OCI-M2 (cell line): Measurements from ENCODE around the gene CNTNAP2.
"Not testable (repeated sequence)": the region's sequence is repeated elsewhere in the genome, so short reads cannot be mapped to it uniquely, and the experiment has no call there.

ENCODE experiments used
- DNase-seq: peaks from one replicate; lab custom pipeline; 2025; ENCODE audit not compliant: unreplicated experiment; lab: John Stamatoyannopoulos, UW

Gene CNTNAP2

GRCh38 chr7:147586526-147586925 lies 1469.9 kb downstream of the CNTNAP2 start:
- DNase-seq = no peak

- DNase-seq = no peak
Measured at GRCh38 chr7:147593271-147594057, 1476.9 kb downstream of the CNTNAP2 start.

GRCh38 chr7:147595042-147595441 lies 1478.4 kb downstream of the CNTNAP2 start:
- DNase-seq = no peak

GRCh38 chr7:147598687-147599086 lies 1482.1 kb downstream of the CNTNAP2 start:
- DNase-seq = not testable (repeated sequence)

GRCh38 chr7:147605323-147605722 lies 1488.7 kb downstream of the CNTNAP2 start:
- no peak for DNase-seq

GRCh38 chr7:147607157-147607800 lies 1490.7 kb downstream of the CNTNAP2 start:
- DNase-seq = no peak

- no peak for DNase-seq
Measured at GRCh38 chr7:147611431-147611830, 1494.8 kb downstream of the CNTNAP2 start.

GRCh38 chr7:147635288-147635687 lies 1518.7 kb downstream of the CNTNAP2 start:
- no peak for DNase-seq

- DNase-seq = no peak
Measured at GRCh38 chr7:147636553-147636952, 1520.0 kb downstream of the CNTNAP2 start.

GRCh38 chr7:147638566-147638965 lies 1522.0 kb downstream of the CNTNAP2 start:
- DNase-seq = no peak

- DNase-seq = no peak
Measured at GRCh38 chr7:147639037-147639436, 1522.4 kb downstream of the CNTNAP2 start.

GRCh38 chr7:147639751-147640150 lies 1523.2 kb downstream of the CNTNAP2 start:
- DNase-seq = no peak

- no peak for DNase-seq
Measured at GRCh38 chr7:147640821-147641220, 1524.2 kb downstream of the CNTNAP2 start.

GRCh38 chr7:147646568-147646967 lies 1530.0 kb downstream of the CNTNAP2 start:
- no peak for DNase-seq

GRCh38 chr7:147650991-147651390 lies 1534.4 kb downstream of the CNTNAP2 start:
- DNase-seq = no peak

- no peak for DNase-seq
Measured at GRCh38 chr7:147651601-147652000, 1535.0 kb downstream of the CNTNAP2 start.

- no peak for DNase-seq
Measured at GRCh38 chr7:147653456-147653855, 1536.9 kb downstream of the CNTNAP2 start.

- DNase-seq = no peak
Measured at GRCh38 chr7:147658392-147658967, 1541.9 kb downstream of the CNTNAP2 start.

GRCh38 chr7:147659036-147659995 lies 1542.7 kb downstream of the CNTNAP2 start:
- no peak for DNase-seq

GRCh38 chr7:147664541-147664940 lies 1547.9 kb downstream of the CNTNAP2 start:
- peak; percentile 49 for DNase-seq

GRCh38 chr7:147670759-147671158 lies 1554.2 kb downstream of the CNTNAP2 start:
- DNase-seq = no peak
